ENCODE data around the gene SPAG17.

The SPAG17 gene

GRCh38 chr1:118185084-118185832 is at the start of gene SPAG17:
TSS of gene SPAG17 (minus strand) at chr1:118185228. CDS start at chr1:118185157, 71 bp downstream.
- DNase-seq: peak; percentile 53 to 76

GRCh38 chr1:118225471-118225870 is 40.4 kb upstream of the SPAG17 start:
- no peak for DNase-seq

DNA sequence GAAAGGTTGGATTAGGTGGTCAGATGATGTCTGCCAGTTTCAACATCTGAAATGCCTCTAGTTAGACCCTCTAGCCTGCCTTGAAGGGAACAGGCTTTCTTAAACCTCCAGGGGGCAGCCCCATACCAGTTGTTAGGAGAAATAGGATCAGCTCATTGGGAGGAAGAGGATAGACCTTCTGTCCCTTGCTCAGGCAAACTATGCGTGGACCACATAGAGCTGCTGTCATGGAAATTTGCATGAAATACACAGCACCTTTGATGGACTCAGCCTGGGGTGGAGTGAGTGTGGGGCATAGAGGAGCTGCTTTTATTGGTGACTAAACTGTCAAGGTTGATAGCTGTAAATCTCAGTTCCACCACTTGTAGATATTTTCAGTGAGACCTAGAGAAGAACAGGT is 38.4 kb upstream of the SPAG17 start:
- peak; percentile 23 to 65 for DNase-seq

GRCh38 chr1:118219438-118219837 is 34.4 kb upstream of the SPAG17 start:
- no peak for DNase-seq

DNA sequence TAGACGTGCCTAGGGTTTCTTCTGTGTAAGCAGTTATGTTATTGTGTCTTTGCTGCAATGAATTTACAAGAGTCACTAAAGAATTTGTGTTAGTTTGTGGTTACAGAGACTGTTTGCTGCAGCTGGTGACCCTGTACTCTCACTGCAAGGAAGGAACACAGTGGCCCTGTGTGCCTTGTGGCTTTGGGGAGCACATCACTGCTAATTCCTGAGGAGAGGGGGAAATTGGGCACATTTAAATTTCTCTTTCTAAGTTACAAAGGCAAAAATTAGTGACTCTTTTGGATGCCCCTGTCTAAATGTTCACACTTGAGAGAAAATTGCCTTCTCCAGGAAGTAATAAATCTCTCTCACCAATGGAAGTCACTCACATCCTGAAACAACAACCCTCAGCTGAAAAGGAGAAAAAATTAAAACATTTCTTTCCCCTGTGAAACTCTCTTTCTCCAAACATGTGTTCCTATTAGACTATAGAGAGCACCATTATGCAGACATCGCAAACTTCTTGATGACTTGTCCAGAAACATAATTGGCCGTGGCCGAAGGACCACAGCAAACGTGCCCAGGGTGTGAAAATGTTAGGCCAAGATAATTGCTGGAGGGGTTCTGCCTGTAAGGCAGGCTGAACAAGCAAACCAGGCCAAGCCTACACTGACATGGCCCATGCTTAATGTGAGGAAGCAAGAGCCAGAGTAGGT is 32.3 kb upstream of the SPAG17 start:
- DNase-seq: no peak

GRCh38 chr1:118214866-118215265 is 29.8 kb upstream of the SPAG17 start:
- DNase-seq: no peak

- DNase-seq: no peak
Measured at GRCh38 chr1:118210723-118211110, 25.7 kb upstream of the SPAG17 start.

GRCh38 chr1:118210051-118210722 is 25.2 kb upstream of the SPAG17 start:
- DNase-seq: peak; percentile 17 to 49

- DNase-seq: no peak
Measured at GRCh38 chr1:118209648-118210047, 24.6 kb upstream of the SPAG17 start.

DNA sequence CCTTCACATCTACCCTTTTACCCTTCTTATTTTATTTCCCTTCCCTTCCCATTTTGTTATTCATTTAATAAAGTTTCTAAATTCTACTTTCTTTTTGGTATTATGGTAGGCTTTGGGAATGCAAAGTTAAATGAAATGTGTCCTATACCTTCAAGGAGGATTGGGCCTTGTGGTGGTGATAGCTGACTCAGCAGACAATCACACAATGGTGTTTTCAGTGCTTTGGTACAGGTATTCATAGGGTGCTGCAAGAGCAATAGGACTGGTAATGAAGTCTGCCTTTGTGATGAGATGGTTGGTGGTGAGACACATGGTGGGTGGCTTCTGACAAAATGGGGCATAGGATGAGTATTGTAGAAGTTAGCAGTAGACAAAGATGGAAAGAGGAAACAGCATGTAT is 21.9 kb upstream of the SPAG17 start:
- DNase-seq: no peak

- no peak for DNase-seq
Measured at GRCh38 chr1:118204648-118205047, 19.6 kb upstream of the SPAG17 start.

DNA sequence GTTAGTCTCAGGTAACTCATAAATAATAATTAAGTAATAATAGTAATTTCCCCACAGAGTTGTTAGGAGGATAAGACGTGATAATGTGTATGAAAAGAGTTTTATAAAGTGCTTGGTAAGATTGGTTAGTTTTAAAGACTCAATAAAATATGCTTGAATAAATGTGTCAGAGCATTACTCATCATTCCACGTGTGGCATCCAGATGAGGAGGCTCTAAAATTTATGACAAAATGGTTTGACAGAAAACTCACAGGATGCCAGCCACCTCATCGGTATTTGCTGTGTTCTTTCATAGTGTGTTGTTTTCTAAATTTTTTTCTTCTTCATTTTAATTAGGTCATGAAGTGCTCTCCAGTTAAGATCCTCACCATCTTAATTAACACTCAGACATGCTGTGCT is 19.1 kb upstream of the SPAG17 start:
- DNase-seq: no peak

- DNase-seq: no peak
Measured at GRCh38 chr1:118202076-118202608, 17.1 kb upstream of the SPAG17 start.

DNA sequence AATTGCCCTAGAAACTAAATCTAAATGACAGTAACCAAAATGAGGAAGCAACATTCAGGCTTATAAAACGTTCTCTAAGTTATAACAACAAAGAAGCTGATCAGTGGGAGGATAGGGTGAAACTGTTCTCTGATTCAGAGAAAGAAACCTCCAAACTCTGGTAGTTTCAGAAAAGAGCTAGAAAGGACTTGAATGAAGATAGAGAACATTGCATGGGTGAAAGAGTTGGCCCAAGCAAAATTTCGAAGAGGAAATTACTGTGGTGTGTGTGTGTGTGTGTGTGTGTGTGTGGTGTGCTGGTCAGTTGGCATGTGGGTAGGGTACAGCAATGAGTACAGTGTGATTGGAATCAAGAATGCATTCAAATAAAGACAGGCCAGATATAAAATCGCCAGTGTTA is 16.5 kb upstream of the SPAG17 start:
- DNase-seq: no peak

DNA sequence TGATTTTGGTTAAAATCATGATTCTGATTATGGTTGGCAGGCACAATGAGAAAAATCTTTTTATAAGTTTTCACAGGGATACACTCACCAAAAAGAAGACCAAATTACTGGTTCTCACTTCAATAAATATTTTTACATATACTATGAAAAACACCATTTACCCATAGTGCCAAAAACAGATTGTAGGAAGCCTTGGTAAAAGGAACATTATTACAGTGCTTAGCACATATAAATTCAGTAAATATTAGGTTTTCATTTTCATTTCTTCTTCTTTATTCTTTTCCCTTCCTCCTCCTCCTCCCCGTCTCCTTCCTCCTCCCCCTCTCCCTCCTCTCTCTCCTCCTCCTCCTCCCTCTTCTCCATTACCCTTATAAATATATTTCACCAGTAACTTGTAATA is 15.8 kb upstream of the SPAG17 start:
- no peak for DNase-seq

- no peak for DNase-seq
Measured at GRCh38 chr1:118190561-118190960, 5.5 kb upstream of the SPAG17 start.

- no peak for DNase-seq
Measured at GRCh38 chr1:118189564-118189963, 4.5 kb upstream of the SPAG17 start.

GRCh38 chr1:118188411-118188810 is 3.4 kb upstream of the SPAG17 start:
- no peak for DNase-seq

DNA sequence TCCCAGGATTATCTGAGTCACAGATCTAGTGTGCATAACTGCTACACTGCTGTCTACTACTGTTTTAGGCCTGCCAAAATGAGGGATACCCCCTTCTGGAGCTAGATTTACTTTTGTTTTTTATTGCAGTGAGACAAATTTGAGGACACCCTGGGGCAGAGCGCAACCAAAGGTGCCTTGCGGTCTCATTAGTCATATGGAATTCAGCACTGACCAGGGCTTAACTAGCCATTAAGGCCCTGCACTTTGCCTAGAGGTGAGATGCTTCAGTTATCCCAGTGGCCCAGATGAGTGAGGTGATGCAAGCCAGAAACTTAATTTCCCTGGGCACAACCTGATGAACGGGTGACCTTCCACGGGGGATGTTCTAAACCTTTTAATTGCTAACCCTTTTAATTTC is 998 bp upstream of the SPAG17 start:
- DNase-seq: no peak

DNA sequence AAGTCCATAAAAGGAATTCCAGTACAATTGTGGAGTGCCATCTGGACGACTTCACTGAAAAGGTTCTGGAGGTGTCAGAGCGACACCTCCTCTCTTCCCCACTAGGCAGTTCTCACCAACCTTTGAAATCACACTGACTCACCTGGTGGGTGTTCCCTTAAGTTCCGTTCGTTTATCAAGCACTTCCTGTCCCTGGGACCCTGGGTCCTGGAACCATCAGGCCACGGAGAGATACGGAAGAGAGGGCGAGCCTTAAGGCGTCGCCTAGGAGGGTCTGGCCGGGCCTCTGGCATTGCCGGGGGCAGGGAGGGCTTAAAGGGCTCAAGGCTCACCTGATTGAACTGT is 317 bp downstream of the SPAG17 start:
- no peak for DNase-seq

GRCh38 chr1:118183586-118183985 is 1.4 kb downstream of the SPAG17 start:
- DNase-seq: no peak

GRCh38 chr1:118177998-118178397 is 7.0 kb downstream of the SPAG17 start:
- DNase-seq: no peak

- DNase-seq: no peak
Measured at GRCh38 chr1:118169016-118169415, 16.0 kb downstream of the SPAG17 start.

DNA sequence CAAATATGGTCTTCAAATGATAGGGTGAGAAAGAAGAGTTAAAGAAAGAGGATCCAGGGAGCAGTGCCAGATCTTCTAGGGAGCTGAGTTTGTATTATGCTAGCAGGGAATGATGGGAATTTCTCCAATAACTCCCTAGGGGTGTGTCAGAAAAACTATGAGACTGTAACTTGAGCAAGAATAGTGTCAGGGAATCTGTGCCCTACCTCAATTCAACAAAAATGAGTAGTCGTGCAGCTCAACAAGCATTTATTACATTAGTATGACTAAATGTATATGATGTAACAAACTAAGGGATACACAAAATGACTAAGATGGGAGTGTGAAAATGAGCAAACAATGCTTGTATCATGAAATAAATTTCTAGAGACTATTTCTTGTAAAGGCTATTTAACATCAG is 24.2 kb downstream of the SPAG17 start:
- no peak for DNase-seq

Measured in NCI-H524 (cell line).